HG02943 (cell line): ENCODE results near the gene PRDM16.

Source experiments
- ATAC-seq: cut with Tn5 transposase; IDR thresholded peaks from one replicate; pipeline ENCODE4 v1.9.1; 2021; ENCODE audit warnings: mild to moderate bottlenecking, low read depth, moderate library complexity; ENCODE audit not compliant: unreplicated experiment

The PRDM16 gene

DNA sequence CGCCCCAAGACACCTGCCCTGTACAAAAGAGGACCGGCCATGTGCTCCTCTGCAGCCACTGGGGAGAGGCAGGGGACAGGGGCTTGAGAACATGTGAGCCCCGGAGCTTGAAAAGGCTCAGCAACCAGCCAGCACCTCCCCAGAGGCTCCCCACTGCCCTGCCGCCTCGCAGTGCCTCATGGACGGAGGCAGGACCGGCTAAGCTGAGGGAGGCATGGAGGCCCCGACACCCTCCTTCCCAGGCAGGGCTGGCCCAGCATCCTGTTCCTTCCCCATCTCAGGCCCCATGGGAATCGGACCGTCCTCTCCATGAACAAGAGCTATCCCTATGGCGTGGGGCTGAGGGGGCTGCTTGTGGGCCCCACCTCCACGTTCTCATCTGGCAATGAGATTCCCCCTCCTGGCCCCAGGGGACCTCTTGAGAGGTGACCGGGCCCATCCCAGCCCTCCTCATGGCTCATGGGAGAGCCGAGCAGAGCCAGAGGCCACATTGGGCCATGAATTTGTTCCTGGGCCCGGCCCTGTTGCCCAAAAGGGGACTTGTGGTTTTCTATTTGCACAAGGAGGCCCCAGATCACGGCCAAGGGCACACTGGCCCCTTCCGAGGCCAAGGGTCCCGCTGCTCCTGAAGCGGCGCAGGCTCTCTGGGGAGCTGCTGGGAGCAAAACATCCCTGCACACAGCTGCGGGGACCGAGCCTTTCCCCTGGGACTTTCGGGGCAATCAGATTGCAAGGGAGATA is 320.3 kb downstream of the PRDM16 start:
- ATAC-seq: no peak

DNA sequence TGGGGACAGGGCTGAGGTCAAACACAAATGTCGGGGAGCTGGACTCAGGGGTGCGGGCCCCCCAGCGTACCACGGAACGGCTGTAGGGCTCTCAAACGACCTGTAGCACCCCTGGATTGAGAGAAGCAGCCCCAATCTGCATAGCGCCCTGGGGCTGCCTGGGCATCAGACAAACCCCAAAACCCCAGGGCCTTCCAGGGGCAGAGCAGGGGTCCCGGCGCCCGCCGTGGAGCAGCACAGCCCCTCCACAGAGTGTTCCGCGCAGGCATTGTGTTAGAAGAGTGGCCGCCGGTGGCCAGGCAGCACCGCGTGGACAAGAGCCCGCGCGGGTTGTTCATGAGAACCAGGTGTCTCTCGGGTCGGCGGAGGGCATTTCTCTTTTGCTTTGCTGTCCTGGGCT is 321.3 kb downstream of the PRDM16 start:
- ATAC-seq: no peak

DNA sequence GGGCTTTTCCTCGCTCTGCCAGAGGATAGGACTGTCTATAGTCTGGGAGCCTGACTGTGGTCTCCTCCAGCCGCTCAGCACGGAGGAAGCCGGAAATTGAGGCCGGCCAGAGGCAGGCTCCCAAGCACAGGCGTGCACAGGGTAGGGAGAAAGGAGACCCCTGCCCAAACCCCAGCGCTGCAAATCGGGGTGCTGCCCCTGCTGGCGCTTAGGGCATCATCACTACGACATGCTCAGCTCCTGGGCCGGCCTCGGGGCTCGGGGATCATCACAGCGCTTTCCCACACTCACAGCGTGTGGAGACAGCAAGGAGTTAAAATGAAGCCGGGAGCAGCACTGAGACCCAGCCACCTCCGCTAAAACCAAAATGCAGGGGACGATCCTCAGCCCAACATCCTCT is 322.7 kb downstream of the PRDM16 start:
- ATAC-seq: no peak

DNA sequence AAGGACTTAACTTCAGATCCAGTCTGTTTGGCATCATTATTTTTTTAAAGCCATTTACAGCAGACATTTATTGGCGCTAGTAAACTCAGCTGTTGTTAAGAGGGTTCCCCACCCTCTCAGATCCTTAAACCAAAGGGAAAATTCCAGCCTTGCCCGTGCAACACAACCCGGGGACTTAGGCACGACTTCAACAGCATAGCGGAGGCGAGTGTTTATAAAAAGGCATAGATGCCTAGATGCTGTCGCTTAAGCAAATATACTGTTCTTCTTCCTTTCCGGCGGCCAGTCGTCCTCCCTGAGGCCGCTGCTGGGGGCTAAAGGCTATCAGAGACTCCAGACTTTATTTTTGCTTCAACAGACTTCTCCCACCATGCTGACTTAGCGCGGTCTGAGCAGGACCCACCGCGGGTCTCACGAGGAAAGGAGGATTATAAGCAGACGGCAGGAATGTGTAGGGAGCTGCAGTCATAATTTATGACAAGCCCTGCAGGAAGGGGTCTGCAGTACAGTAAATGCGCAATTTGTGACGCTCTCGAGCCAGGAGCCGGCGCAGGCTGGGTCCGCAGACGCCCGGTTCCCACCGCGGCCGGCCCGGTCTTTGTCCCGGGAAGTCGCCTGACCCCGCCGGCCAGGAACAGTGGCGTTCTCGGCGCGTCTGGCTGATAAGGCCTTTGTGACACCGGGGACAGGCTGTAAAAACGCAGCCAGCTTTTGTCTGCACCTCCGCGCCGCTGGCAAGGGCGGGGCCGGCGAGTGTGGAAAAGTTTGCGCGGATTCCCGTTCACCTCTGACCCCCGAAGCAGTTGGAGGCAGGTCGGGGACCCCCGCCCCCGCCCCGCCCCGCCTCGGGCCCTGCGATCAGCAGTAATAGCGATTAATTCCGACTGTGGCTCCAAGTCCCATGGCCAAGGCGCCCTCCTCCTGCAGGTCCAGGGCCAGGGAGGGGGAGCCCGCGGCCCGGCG is 324.3 kb downstream of the PRDM16 start:
- no peak for ATAC-seq

DNA sequence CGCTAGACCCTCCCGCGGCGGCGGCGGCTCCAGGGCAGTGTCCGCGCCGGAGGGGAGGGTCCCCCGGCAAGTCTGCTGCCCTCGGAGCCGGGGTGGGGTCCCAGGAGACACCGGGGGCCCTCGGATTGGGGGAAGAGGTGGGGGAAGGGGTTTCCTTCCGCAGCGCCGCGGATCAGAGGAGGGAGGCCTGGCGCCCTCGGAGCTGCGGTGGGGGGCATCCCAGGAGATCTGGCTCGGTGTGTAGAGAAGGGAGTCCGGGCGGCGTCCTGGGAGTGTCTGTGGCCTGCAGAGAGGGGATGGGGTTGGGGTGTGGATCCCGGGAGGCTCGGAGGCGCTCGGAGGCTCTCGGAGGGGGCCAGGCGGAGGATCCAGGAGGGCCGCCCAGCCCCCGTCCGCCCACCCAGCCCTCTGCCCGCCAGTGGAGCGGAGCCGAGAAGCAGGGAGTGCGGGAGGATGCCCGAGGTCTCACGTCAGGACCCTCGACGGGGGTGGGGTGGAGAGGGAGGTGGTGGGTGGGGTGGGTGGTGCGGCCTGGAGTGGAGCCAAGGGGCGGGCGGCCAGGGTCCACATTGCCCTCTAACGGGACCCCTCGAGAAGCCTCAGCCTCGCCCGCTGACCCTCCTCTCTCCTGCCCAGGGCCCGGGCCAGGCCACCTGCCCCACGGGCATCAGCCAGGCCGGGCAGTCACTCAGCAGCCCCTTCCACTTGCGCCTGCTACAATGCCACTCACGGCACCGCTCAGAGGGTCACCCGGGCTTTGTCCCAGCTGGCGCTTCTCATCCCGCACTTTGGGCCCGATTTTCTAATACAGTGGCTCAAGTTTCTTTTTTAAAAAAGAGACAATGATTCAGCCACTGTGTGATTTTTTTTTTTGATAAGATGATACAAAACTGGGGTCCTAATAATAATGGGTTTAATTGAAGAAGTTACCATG is 325.3 kb downstream of the PRDM16 start:
- no peak for ATAC-seq

DNA sequence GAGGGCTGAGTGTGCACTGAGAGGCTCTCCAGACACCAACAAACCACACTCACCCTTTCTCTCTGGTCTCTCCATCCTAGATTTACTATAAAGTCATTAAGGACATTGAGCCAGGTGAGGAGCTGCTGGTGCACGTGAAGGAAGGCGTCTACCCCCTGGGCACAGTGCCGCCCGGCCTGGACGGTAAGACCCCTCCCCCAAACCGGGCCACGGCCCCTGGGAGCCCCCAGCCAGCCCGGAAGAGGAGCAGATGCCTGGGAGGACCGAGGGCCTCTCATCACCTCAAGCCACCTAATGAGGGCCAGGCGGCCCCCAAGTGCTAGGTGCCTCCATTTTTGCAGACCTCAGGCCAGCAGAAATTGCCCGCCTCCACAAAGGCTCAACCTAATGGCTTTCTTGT is 327.4 kb downstream of the PRDM16 start:
- no peak for ATAC-seq

DNA sequence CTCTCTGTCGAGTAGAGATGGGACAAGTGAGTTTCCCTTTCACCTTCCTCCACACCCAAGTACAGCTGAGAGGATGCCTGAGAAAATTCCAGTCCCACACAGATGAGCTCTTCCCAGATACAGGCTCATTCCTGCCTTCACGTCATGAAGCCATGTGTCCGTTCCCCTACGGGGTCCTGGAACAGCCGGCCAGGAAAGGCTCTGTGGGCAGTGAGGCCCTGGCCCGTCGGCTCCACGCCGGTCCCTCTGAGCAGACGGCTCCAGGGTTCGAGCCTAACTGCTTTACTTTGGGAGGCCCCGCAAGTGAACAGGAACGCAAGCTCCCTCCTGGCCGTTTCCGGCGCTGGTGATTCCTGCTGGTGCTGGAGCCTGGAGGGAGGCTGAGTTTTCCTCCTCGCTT is 328.3 kb downstream of the PRDM16 start:
- no peak for ATAC-seq

DNA sequence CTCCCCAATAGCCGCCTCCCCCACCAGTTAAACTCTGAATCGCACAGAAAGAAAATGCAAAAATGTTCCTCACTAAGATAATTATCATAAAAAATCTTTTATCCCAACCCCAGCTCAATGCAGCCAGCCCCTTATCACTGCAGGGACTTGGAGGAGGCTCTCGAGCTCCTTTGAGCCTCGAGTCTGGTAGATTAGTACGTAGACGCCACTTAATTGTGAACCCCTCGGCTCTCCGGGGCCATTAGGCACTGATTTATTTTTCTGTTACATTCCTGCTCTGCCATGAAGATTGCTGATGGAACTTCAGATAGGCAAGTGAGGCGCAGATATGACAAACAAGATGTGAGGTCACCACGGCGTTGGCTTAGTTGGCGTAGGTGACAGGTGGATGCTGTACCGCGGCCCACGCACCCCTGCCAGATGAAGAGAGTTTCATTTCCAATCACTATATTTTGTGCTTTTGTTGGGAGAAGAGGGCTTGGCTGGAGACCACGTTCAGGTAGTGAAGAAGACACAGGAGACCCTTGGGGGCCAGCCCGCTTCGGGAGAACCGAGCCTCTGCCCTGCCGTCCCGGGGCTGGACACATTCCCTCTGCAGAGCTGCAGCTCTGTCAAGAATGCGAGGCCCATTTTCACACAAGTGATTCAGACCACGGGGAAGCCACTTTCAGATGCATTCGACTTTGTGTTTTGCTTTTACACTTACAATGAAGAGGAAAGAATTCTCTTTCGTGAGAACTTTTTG is 329.6 kb downstream of the PRDM16 start:
- no peak for ATAC-seq

DNA sequence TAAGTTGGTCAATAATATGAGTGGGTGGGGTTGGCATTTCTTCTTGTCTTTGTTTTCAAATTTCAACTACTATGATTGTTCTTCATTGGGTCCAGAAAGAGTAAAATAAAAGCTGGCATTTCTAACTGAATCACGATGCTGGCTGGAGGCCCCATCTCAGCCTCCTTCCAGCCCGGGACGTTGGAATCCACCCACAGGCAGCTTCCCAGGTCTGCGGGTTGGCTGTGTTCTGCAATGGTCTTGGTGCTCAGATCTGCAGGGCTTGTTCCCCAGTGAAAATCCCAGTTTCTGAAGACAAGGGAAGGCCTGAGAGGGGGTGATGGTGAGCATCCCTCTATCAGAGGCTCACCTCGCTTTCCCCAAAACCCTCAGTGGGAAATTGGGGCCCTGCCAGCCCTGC is 330.7 kb downstream of the PRDM16 start:
- no peak for ATAC-seq

DNA sequence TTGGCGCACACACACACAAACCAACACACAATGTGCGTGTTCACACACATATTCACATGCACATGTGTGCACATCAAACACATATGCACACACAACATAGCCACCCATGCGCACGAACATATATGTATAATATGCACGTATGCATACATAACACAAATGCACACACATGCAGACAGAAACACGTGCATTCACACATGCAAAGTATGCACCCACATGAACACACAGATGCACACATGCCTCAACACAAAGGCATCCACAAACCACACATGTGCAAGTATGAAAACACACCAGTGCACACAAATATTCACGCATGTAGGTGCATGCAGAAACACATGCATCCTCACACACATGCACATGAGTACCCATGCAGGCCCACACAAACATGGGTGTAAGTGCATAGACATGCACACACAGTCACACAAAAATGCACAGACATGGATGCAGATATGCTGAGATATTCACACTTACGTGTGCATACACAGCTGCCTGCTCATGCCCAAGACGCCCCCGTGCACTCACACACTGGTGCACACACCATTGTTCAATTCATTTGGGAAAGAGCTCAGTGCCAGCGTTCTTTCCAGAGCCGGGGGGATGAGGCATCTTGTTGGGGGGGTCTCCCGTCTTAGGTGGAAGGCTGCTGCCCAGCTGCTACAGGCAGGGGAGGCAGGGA is 332.7 kb downstream of the PRDM16 start:
- ATAC-seq: no peak

DNA sequence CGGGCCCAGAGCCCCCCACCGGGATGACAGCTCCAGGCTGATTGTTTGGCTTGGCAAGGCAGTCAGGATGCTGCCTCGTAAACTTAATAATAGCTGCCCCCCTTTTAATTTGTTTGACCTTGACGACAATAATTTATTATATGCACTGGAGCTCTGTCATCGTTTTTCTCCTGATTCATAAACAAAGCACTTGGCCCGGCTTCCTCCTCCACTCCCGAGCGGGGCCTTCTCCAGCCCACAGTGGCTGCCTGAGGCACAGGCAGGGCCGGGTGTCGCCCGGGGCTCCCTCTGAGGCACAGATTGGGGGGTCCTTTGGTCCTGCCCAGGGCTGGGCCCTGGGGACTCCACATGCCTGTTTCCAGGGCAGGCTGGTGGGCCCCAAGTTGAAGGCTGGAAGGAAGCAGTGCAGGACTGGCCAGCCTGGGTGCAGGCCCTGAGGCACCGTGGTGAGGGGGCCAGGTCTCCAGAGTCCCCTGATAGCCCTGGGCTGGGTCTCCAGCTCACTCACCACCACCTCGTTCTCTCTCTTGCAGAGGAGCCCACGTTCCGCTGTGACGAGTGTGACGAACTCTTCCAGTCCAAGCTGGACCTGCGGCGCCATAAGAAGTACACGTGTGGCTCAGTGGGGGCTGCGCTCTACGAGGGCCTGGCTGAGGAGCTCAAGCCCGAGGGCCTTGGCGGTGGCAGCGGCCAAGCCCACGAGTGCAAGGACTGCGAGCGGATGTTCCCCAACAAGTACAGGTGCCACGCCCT is 333.4 kb downstream of the PRDM16 start:
- no peak for ATAC-seq

DNA sequence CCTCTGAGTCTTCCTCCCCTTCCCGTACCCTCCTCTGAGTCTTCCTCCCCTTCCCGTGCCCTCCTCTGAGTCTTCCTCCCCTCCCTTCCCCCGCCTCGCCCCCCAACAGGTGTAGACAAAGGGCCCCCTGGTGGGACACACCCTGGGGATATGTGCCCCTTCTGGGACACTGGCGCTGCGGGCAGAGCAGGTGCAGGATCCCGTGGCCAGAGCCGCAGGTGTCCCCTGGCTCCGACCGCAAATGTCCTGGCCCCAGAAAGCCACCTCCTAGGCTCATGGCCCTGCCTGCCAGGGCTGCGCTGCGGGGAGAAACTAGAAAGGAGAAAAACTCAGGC is 334.0 kb downstream of the PRDM16 start:
- no peak for ATAC-seq

DNA sequence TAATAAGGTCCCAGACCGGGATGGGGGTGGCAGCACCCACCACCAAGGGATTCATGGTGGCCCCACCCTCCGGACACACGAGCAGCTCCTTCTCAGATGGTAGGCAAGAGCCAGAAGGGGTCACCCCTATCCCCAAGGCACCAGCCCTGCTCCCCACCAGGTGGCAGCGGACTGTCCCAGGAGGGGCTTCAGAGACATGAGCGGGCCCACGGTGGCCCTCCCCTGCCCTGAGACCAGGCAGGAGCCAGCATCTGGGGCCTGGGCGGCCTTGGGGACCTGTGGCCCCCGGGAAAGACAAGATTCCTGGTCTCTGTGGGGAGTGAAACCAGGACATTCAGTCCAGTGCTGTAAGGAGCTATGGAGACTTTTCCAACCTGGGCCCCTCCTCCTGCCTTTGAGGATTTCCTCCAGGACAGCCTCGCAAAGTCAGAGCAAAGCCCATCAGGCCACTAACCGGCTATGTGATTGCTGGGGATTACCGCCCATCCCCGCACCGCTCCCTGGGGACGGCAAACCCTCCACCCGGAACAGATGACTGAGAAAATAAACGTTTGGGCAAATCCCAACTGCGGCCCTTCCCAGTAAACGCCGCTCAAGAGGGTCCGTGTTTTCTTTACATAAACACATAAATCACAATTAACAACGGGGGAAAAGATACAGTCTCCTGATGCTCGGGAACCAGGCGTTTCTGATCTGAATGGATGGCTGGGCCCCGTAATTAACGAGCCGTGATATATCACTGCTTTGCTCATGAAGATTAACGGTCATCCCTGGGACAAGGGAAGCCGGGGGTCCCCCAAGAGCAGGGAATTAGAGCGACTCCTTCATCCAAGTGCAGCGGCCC is 334.6 kb downstream of the PRDM16 start:
- ATAC-seq: no peak

DNA sequence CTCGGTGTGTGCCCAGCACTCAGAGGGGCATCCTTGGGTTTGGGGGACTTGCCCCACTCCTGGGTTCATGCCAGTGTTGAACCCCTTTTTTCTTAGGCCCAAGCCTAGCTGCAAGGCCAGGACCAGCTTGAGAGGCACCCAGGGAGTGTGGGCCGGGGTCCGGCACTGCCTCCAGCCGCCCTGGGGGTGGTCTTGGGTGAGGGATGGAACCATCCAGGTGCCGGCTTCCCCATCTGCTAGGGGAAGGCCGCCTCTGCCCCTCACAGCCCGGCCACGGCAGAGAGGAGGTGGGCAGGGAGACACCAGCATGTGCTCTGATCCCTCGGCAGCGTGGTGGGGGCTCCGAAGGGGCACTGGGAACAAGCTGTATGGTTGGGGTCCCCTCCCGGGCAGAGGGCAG is 335.3 kb downstream of the PRDM16 start:
- ATAC-seq: no peak

DNA sequence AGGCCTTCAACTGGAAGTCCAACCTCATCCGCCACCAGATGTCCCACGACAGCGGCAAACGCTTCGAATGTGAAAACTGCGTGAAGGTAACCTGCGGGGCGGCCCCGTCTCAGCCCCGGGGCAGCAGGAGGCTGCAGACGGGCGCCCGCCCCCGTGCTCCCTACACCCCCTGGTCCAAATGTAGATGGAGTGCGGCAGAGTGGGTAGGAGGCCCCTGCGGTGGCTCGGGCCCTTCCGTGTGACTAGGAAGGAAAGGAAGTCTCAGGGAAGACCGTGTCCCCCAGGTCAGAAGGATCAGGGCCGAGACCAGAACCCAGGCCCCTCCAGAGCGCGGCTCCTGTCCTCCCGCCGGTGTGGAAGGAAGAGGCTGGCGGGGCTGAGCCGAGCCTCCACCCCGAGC is 335.8 kb downstream of the PRDM16 start:
- no peak for ATAC-seq

DNA sequence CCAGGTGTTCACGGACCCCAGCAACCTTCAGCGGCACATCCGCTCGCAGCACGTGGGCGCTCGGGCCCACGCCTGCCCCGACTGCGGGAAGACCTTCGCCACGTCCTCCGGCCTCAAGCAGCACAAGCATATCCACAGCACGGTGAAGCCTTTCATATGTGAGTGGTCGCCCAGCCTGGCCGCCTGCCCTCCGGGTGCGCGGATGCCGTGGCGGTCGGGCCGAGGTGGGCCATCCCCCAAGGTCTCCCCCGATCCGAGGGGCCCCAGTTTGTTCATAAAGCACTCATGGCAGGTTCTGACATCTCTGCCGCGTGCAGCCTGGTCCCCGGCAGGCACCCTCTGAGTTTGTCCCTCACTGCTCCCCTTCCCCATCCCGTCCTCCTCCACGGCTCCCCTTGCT is 336.5 kb downstream of the PRDM16 start:
- ATAC-seq: no peak

DNA sequence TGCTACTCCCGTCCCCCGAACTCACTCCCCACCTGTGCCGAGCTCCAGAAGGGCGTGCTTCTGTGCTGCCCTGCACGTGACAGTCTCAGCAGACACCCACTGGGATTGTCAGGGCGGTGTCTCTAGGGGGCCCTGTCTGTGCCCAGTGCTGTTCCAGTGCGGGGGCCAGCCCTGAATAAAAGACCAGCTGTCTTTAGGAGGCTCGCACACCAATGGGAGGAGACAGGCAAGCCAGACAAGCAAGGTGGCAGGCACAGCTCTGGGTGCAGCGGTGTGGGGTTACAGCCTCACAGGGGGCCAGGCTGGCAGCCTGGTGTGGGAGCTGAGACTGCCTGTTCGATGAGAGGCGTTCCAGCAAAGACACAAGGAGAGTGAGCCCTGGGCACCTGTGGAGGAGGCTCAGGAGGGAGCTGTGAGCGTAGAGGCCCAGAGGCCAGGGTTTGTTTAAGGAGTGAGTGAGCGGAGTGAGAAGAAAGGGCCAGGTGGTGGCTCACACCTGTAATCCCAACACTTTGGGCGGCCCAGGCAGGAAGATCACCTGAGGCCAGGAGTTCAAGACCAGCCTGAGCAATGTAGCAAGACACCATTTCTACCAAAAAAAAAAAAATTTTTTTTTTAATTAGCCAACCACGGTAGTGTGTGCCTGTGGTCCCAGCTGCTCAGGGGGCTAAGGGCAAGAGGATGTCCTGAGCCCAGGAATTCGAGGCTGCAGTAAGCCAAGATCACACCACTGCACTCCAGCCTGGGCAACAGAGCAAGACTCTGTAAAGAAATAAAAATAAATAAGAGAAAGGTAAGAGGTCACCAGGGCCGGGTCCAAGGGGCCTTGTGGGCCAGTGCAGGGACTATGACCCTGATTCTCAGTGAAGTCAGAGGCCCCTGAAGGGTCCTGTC is 337.2 kb downstream of the PRDM16 start:
- no peak for ATAC-seq
